Suprapubic skin (tissue), 4 donors: ENCODE results near the gene PIK3IP1. TPM values are rescaled to one million over a fixed set of nuclear protein-coding genes. Genes with fewer than 3 reads are reported as not detected.
"Not testable (repeated sequence)": the region's sequence is repeated elsewhere in the genome, so short reads cannot be mapped to it uniquely, and the experiment has no call there.

ENCODE experiments used
- DNase-seq, 2 donors: peaks; one replicate each; pipeline ENCODE4 v3.0.0-alpha.2; 2019; ENCODE audit warnings: low spot score in 2 of 2
- H3K27ac ChIP-seq: fragments of 200-600 bp; sonication (generic); one replicate; pipeline ENCODE4 v1.5.1; 2019
- H3K27me3 ChIP-seq: fragments of 200-600 bp; sonication (generic); one replicate; pipeline ENCODE4 v1.5.1; 2019
- H3K36me3 ChIP-seq: fragments of 200-600 bp; sonication (generic); one replicate; pipeline ENCODE4 v1.5.1; 2019
- H3K4me1 ChIP-seq: fragments of 200-600 bp; sonication (generic); one replicate; pipeline ENCODE4 v1.5.1; 2019
- H3K4me3 ChIP-seq: fragments of 200-600 bp; sonication (generic); one replicate; pipeline ENCODE4 v1.5.1; 2019; ENCODE audit warnings: mild to moderate bottlenecking
- H3K9me3 ChIP-seq: fragments of 200-600 bp; sonication (generic); one replicate; pipeline ENCODE4 v1.5.1; 2019
- CTCF ChIP-seq, 2 donors: fragments of 200-600 bp in 1 of 2; fragments of 450-650 bp in 1 of 2; sonication (generic) in 1 of 2; IDR thresholded peaks; one replicate each; pipeline ENCODE4 v1.5.1; 2016 to 2019; ENCODE audit warnings: antibody characterized with exemption in 2 of 2, mild to moderate bottlenecking in 1 of 2, moderate library complexity in 1 of 2
- EP300 ChIP-seq: sonication (generic); formaldehyde crosslinking; IDR thresholded peaks from one replicate; pipeline ENCODE4 v1.6.1; 2017; ENCODE audit warnings: antibody characterized with exemption
- POLR2A ChIP-seq, 2 donors: fragments of 450-650 bp; IDR thresholded peaks; one replicate each; pipeline ENCODE4 v1.6.1; 2017; ENCODE audit warnings: antibody characterized with exemption in 2 of 2, mild to moderate bottlenecking in 2 of 2, moderate library complexity in 2 of 2
- POLR2AphosphoS5 ChIP-seq, 3 donors: sonication (generic); formaldehyde crosslinking; IDR thresholded peaks; one replicate each; pipeline ENCODE4 v1.6.1; 2017; ENCODE audit warnings: antibody characterized with exemption in 3 of 3
- WGBS: methylation state at CpG from one replicate; pipeline ENCODE4 v1.1.5; 2018; 5-methylcytosine and 5-hydroxymethylcytosine counted together
- total RNA-seq, 4 donors: library from RNA; depleted of rRNA; stranded (reverse); fragments of >200 nt; gene quantifications; one replicate each; pipeline ENCODE4 v1.1.0, GENCODE V29; 2016

Gene PIK3IP1
- total RNA-seq, 4 donors from 2014 or later, result 40.7 to 126 (median 64.4) TPM

DNA sequence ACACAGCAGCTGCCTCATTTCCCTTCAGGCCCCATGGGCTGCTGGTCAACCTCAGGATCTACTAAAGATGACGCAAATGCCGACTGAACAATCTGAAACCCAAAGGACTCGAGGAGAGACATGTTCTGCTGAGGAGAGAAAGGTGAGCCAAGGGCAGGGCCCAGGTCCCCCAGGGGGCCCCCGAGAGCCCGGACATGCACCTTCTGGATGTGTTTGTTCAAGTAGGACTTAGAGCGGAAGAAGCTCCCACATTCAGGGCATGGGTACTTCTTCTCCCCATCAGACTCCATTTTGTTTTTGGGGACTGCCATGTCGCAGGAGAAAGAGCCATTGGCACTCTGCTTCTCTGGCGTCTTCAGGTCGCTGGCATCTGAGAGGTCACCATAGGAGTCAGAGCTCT is 34.6 kb upstream of the PIK3IP1 start:
- Histone ChIP-seq H3K27me3 (no peaks in the 10 kb centered on the region), H3K4me3 (no peak overlapping the region), H3K4me1 (peaks cover 20% of the 10 kb centered on the region), H3K9me3 (no peaks in the 10 kb centered on the region), H3K36me3 (peaks cover 68% of the 10 kb centered on the region), H3K27ac (no peak overlapping the region)
- TF ChIP-seq CTCF (IDR thresholded peaks at IDR 0.05), result no peak
- TF ChIP-seq POLR2A (IDR thresholded peaks at IDR 0.05), result no peak
- no peak for TF ChIP-seq POLR2AphosphoS5 (IDR thresholded peaks at IDR 0.05)
- TF ChIP-seq EP300, result no peak
- 96% methylated on average over 9 of the region's 9 CpGs for WGBS
- no peak for DNase-seq

- no peaks in the 10 kb centered on the region for H3K9me3 ChIP-seq
- no peak overlapping the region for H3K27ac ChIP-seq
- H3K36me3 ChIP-seq, result peaks cover 41% of the 10 kb centered on the region
- 80% methylated on average over 8 of the region's 8 CpGs for WGBS
- H3K4me3 ChIP-seq, result no peak overlapping the region
- no peak for TF ChIP-seq POLR2AphosphoS5 (IDR thresholded peaks at IDR 0.05)
- DNase-seq, result no peak
- H3K27me3 ChIP-seq, result no peaks in the 10 kb centered on the region
- peaks cover 15% of the 10 kb centered on the region for H3K4me1 ChIP-seq
Observed at GRCh38 chr22:31323578-31324550, 31.6 kb upstream of the PIK3IP1 start.

DNA sequence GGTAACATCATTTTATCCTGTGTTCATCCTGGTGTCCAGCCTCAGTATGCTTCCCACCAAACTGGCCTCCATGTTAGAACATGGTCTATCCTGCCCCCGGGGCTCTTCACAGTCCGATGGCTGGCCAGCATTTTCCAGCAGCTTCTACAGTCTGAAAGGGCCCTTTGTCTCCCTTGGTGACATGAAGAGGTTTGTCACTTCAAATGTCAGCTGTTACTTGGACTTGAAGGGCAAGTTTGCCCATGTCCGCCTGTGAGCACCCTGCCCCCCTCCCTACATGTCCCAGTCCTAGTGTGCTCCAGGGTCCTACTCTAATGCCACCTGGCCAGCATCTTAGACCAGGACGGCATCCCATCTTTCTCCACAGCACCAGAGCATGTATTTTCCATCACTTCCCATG is 29.1 kb upstream of the PIK3IP1 start:
- 93% methylated on average over 4 of the region's 4 CpGs for WGBS
- DNase-seq, result no peak
- TF ChIP-seq CTCF (IDR thresholded peaks at IDR 0.05), result no peak
- TF ChIP-seq EP300, result no peak
- TF ChIP-seq POLR2A (IDR thresholded peaks at IDR 0.05), result no peak
- no peak for TF ChIP-seq POLR2AphosphoS5 (IDR thresholded peaks at IDR 0.05)

GRCh38 chr22:31314220-31314619 is 21.9 kb upstream of the PIK3IP1 start:
- not testable (repeated sequence) for H3K4me3 ChIP-seq
- WGBS, result 85% methylated on average over 1 of the region's 1 CpG

More for the DNA sequence above, 29.1 kb upstream of the PIK3IP1 start:
- Histone ChIP-seq H3K36me3 (peaks cover 18% of the 10 kb centered on the region), H3K27me3 (no peaks in the 10 kb centered on the region), H3K9me3 (no peaks in the 10 kb centered on the region), H3K4me3 (no peak overlapping the region), H3K4me1 (no peaks in the 10 kb centered on the region), H3K27ac (no peak overlapping the region)

GRCh38 chr22:31313366-31314147 is 21.3 kb upstream of the PIK3IP1 start:
- H3K4me1 ChIP-seq, result peaks cover 12% of the 10 kb centered on the region
- WGBS, result 20% methylated on average over 6 of the region's 6 CpGs
- peak in 2 of 3 donors; percentile 69 to 75 for TF ChIP-seq POLR2AphosphoS5 (IDR thresholded peaks at IDR 0.05)
- TF ChIP-seq EP300, result no peak
- TF ChIP-seq POLR2A (IDR thresholded peaks at IDR 0.05), result no peak
- peak; percentile 81 to 90 for TF ChIP-seq CTCF (IDR thresholded peaks at IDR 0.05)
- peak; percentile 83 to 85 for DNase-seq
- no peaks in the 10 kb centered on the region for H3K27me3 ChIP-seq
- H3K4me3 ChIP-seq, result no peak overlapping the region
- H3K36me3 ChIP-seq, result no peaks in the 10 kb centered on the region
- H3K9me3 ChIP-seq, result no peaks in the 10 kb centered on the region
- H3K27ac ChIP-seq, result peak overlapping the region; percentile 81

More at GRCh38 chr22:31314220-31314619, 21.9 kb upstream of the PIK3IP1 start:
- not testable (repeated sequence) for DNase-seq, H3K27me3 ChIP-seq, H3K36me3 ChIP-seq, H3K9me3 ChIP-seq
- peaks cover 12% of the 10 kb centered on the region for H3K4me1 ChIP-seq
- H3K27ac ChIP-seq, result peak overlapping the region; percentile 81

GRCh38 chr22:31308181-31308580 is 15.9 kb upstream of the PIK3IP1 start:
- Histone ChIP-seq H3K9me3 (no peaks in the 10 kb centered on the region), H3K36me3 (no peaks in the 10 kb centered on the region), H3K4me3 (no peak overlapping the region), H3K27ac (no peak overlapping the region), H3K27me3 (no peaks in the 10 kb centered on the region), H3K4me1 (peaks cover 4% of the 10 kb centered on the region)
- no peak for TF ChIP-seq POLR2AphosphoS5 (IDR thresholded peaks at IDR 0.05)
- TF ChIP-seq CTCF (IDR thresholded peaks at IDR 0.05), result no peak
- no peak for TF ChIP-seq POLR2A (IDR thresholded peaks at IDR 0.05)
- TF ChIP-seq EP300, result no peak
- DNase-seq, result no peak
